Neuronal stem cell (in vitro differentiated cells): ENCODE data around the gene VWC2L.

Experiments
- DNase-seq: peaks from one replicate; pipeline ENCODE4 v3.0.0-alpha.2; 2013; ENCODE audit warnings: low spot score
- H2AFZ ChIP-seq: one replicate; pipeline ENCODE4 v1.6.1; 2013; ENCODE audit warnings: mild to moderate bottlenecking, low read length, inconsistent platforms
- H2AK5ac ChIP-seq: 2 replicates; pipeline ENCODE4 v1.6.1; 2013; ENCODE audit warnings: low read depth, mild to moderate bottlenecking, inconsistent platforms, low read length, moderate library complexity, mixed read lengths
- H2BK120ac ChIP-seq: 2 replicates; pipeline ENCODE4 v1.6.1; 2013; ENCODE audit warnings: low read depth, mild to moderate bottlenecking, inconsistent platforms, low read length, moderate library complexity, mixed read lengths
- H2BK12ac ChIP-seq: one replicate; pipeline ENCODE4 v1.6.1; 2013; ENCODE audit warnings: low read length, inconsistent platforms
- H2BK15ac ChIP-seq: 2 replicates; pipeline ENCODE4 v1.6.1; 2013; ENCODE audit warnings: mild to moderate bottlenecking, low read length, inconsistent platforms, mixed read lengths
- H2BK5ac ChIP-seq: one replicate; pipeline ENCODE4 v1.6.1; 2013; ENCODE audit warnings: inconsistent platforms, mild to moderate bottlenecking, low read length, moderate library complexity
- H3K14ac ChIP-seq: one replicate; pipeline ENCODE4 v1.6.1; 2013; ENCODE audit warnings: low read length, inconsistent platforms
- H3K18ac ChIP-seq: 2 replicates; pipeline ENCODE4 v1.6.1; 2013; ENCODE audit warnings: low read length, inconsistent platforms
- H3K23ac ChIP-seq: 2 replicates; pipeline ENCODE4 v1.6.1; 2013; ENCODE audit warnings: low read depth, mild to moderate bottlenecking, mixed read lengths, low read length, inconsistent platforms; ENCODE audit not compliant: poor library complexity
- H3K27ac ChIP-seq: replicated peaks from 3 replicates; pipeline ENCODE4 v1.5.1; 2013; ENCODE audit warnings: low read length, inconsistent platforms
- H3K27me3 ChIP-seq, 3 experiments: 2 replicates each; pipeline ENCODE4 v1.6.1; 2013; ENCODE audit warnings: low read length in 3 of 3, mild to moderate bottlenecking in 2 of 3, inconsistent platforms in 1 of 3, low read depth in 1 of 3, mixed read lengths in 1 of 3, moderate library complexity in 1 of 3; ENCODE audit not compliant: control insufficient read depth in 3 of 3, insufficient read depth in 3 of 3
- H3K36me3 ChIP-seq, 2 donors: replicated peaks in 1 of 2; 2 replicates each; pipeline ENCODE4 v1.6.1; 2013; ENCODE audit warnings: low read length in 2 of 2; ENCODE audit not compliant: control insufficient read depth in 2 of 2, insufficient read depth in 2 of 2
- H3K4ac ChIP-seq: 2 replicates; pipeline ENCODE4 v1.6.1; 2013; ENCODE audit warnings: inconsistent platforms, mild to moderate bottlenecking, low read length, moderate library complexity
- H3K4me1 ChIP-seq, 2 donors: 1 replicate in 1 of 2; 2 replicates in 1 of 2; pipeline ENCODE4 v1.6.1; 2013; ENCODE audit warnings: low read length in 2 of 2, low read depth in 1 of 2; ENCODE audit not compliant: control insufficient read depth in 2 of 2, insufficient read depth in 1 of 2
- H3K4me2 ChIP-seq: one replicate; pipeline ENCODE4 v1.6.1; 2013; ENCODE audit warnings: mild to moderate bottlenecking, low read length, inconsistent platforms; ENCODE audit not compliant: insufficient read depth, poor library complexity, severe bottlenecking
- H3K4me3 ChIP-seq, 2 donors: 2 replicates each; pipeline ENCODE4 v1.5.1; 2013; ENCODE audit warnings: low read length in 2 of 2, mild to moderate bottlenecking in 2 of 2, inconsistent platforms in 1 of 2, moderate library complexity in 1 of 2
- H3K79me1 ChIP-seq: one replicate; pipeline ENCODE4 v1.6.1; 2013; ENCODE audit warnings: low read depth, mild to moderate bottlenecking, inconsistent platforms, low read length, moderate library complexity
- H3K9ac ChIP-seq: one replicate; pipeline ENCODE4 v1.6.1; 2013; ENCODE audit warnings: mild to moderate bottlenecking, low read depth, low read length, inconsistent platforms; ENCODE audit not compliant: poor library complexity
- H3K9me3 ChIP-seq, 2 donors: replicated peaks in 1 of 2; 2 replicates each; pipeline versions ENCODE3 to v1.6.1; 2013; ENCODE audit warnings: low read length in 2 of 2, mild to moderate bottlenecking in 2 of 2, inconsistent platforms in 1 of 2, low read depth in 1 of 2, mixed read lengths in 1 of 2, moderate library complexity in 1 of 2; ENCODE audit not compliant: control insufficient read depth in 2 of 2, insufficient read depth in 1 of 2
- H4K8ac ChIP-seq: one replicate; pipeline ENCODE4 v1.6.1; 2013; ENCODE audit warnings: low read depth, mild to moderate bottlenecking, inconsistent platforms, low read length, moderate library complexity
- H4K91ac ChIP-seq: one replicate; pipeline ENCODE4 v1.6.1; 2013; ENCODE audit warnings: low read length, low read depth, mild to moderate bottlenecking, inconsistent platforms; ENCODE audit not compliant: poor library complexity
- WGBS, 2 donors: extraction: QIAGEN DNeasy Blood & Tissue Kit; methylation state at CpG; one replicate each; pipeline ENCODE4 v1.1.7; 2013; ENCODE audit warnings: missing lambda C conversion rate in 2 of 2, mixed read lengths in 1 of 2; ENCODE audit not compliant: insufficient read length in 2 of 2, insufficient replicate concordance in 1 of 2; ENCODE audit errors: extremely low coverage in 2 of 2; 5-methylcytosine and 5-hydroxymethylcytosine counted together

The VWC2L gene

DNA sequence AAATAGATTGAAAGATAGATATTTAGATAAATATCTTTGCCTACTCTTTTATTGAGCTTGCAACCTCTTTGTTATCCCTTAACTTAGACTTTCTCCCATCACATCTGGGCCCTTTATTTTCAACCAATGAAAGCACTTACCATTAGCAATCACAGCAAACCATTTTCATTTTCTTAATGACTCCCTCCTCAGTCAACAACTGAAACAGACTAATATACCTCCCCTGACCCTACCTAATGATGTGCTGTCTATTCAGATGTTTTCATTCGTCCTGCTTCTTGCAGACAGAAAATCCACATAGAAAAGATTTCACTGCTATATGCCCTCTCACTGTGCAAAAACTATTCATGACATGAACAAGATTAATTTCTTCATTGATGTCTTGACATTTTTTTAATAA lies 154.4 kb downstream of the VWC2L start:
- Histone ChIP-seq H4K91ac (no peak overlapping the region), H3K36me3 (no peaks in the 10 kb centered on the region), H3K4me1 (no peaks in the 10 kb centered on the region), H2BK120ac (no peak overlapping the region), H3K4ac (no peak overlapping the region), H3K9me3 (peaks cover 0 to 5% of the 10 kb centered on the region in 2 donors), H3K18ac (no peak overlapping the region), H3K4me3 (no peak overlapping the region), H3K79me1 (no peaks in the 10 kb centered on the region), H3K4me2 (no peak overlapping the region), H3K9ac (no peak overlapping the region), H3K27ac (no peak overlapping the region), H3K23ac (no peak overlapping the region), H3K27me3 (no peaks in the 10 kb centered on the region), H2BK5ac (no peak overlapping the region), H2BK12ac (no peak overlapping the region), H2BK15ac (no peak overlapping the region), H2AFZ (no peak overlapping the region), H2AK5ac (no peak overlapping the region), H4K8ac (no peak overlapping the region), H3K14ac (no peak overlapping the region)
- no CpG with 5 or more reads among the region's 1 CpG for WGBS, 2 donors
- DNase-seq: no peak

DNA sequence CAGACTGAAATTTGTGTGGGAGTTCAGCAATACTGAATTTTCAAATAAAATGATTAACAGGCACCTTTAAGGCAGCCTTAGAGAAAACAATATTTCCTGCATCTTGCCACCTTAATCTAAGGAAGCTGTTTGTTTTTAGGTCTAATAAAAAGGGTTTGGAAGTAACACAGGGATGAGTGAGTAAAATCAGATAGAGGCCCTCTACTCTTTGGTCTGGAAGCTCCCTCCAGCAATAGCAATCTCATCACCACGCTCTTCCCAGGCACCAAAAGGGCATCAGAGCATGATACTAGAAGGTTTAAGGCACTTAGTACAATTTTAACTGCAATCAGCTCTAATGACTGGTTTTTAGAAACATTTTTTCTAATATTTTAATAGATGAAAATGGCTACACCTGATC lies 155.6 kb downstream of the VWC2L start:
- Histone ChIP-seq H2BK15ac (no peak overlapping the region), H2BK12ac (no peak overlapping the region), H3K18ac (no peak overlapping the region), H3K27me3 (no peaks in the 10 kb centered on the region), H4K8ac (no peak overlapping the region), H4K91ac (no peak overlapping the region), H3K4me3 (no peak overlapping the region), H3K4ac (no peak overlapping the region), H2AFZ (peak overlapping the region; percentile 7), H3K9ac (no peak overlapping the region), H3K9me3 (peaks cover 0 to 5% of the 10 kb centered on the region in 2 donors), H2BK120ac (no peak overlapping the region), H2BK5ac (no peak overlapping the region), H3K14ac (no peak overlapping the region), H3K27ac (no peak overlapping the region), H3K23ac (no peak overlapping the region), H3K4me1 (no peaks in the 10 kb centered on the region), H2AK5ac (no peak overlapping the region), H3K4me2 (no peak overlapping the region), H3K36me3 (no peaks in the 10 kb centered on the region), H3K79me1 (no peaks in the 10 kb centered on the region)
- WGBS, 2 donors: no CpG with 5 or more reads among the region's 1 CpG
- DNase-seq: no peak

DNA sequence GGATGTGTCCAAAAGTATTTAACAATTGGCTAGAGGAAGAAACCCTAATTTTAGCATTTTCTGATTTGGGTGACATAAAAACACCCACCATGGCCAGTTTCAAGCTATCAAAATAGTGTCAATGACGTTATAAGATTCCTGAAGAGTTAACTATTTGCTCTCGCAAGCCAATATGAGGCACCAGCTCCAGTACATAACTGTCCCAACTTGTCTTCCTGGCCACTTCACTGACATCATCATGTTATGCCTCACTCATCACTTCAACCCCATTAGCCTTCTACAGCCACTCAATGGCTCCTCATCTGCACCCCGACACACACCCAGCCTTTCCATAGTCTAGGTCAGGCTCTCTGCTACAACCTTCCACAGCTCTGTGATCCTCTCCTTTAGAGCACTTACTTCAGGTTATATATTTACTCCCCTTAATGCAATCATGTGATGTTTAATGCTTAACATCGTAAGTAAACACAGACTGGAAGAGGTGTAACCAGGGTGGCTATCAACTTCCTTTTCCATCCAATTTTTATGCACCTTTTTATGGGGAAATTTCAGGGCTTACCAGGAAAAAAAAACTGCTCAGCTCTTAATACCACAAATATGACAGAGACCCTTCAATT lies 158.7 kb downstream of the VWC2L start:
- H3K27ac ChIP-seq: no peak overlapping the region
- H2BK15ac ChIP-seq: no peak overlapping the region
- H3K79me1 ChIP-seq: no peaks in the 10 kb centered on the region
- H3K9ac ChIP-seq: no peak overlapping the region
- H4K8ac ChIP-seq: no peak overlapping the region
- H3K36me3 ChIP-seq: no peaks in the 10 kb centered on the region
- no peak overlapping the region for H3K18ac ChIP-seq
- H2AFZ ChIP-seq: no peak overlapping the region
- H3K27me3 ChIP-seq: no peaks in the 10 kb centered on the region
- no peak overlapping the region for H3K23ac ChIP-seq
- no peak overlapping the region for H3K14ac ChIP-seq
- no peak overlapping the region for H3K4ac ChIP-seq
- no peak for DNase-seq
- H2AK5ac ChIP-seq: no peak overlapping the region
- H2BK5ac ChIP-seq: no peak overlapping the region
- peaks cover 0 to 2% of the 10 kb centered on the region in 2 donors for H3K9me3 ChIP-seq
- H2BK120ac ChIP-seq: no peak overlapping the region
- no CpG with 5 or more reads among the region's 4 CpGs for WGBS, 2 donors
- peaks cover 0 to 8% of the 10 kb centered on the region in 2 donors for H3K4me1 ChIP-seq
- H3K4me3 ChIP-seq: peak overlapping the region in 1 of 2 donors; percentile 56
- H4K91ac ChIP-seq: no peak overlapping the region
- no peak overlapping the region for H2BK12ac ChIP-seq
- no peak overlapping the region for H3K4me2 ChIP-seq

DNA sequence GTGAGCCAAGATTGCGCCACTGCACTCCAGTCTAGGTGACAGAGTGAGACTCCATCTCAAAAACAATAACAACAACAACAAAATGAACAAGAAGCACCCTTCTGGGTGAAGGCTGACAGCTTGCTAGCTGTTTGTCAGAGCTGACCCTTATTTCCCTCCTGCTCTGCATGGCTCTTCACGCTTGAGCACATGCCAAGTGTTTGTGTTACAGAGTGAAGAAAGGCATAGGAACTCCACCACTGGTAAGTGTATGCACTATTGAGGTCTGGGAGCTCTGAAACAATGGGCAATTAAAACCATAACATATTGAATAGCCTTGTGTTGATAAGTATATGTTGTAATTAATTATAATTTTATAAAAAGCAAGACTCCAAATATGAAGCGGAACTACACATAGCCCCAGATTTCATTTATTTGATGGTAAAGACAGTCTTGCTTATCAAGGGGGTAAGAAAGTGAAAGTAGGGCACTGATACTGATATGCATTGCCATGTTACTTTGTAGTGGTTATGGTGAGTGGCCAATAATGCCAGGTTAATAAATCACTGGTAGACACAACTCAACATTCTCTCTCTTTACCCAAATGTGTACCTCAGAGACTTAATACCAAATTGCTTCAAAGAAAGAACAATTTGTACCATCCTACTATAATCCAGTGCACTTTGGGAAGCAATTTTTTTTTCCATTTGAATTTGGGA lies 163.4 kb downstream of the VWC2L start:
- H2BK15ac ChIP-seq: no peak overlapping the region
- no peak overlapping the region for H3K23ac ChIP-seq
- no peak overlapping the region for H3K27ac ChIP-seq
- H3K27me3 ChIP-seq: no peaks in the 10 kb centered on the region
- H3K4me3 ChIP-seq: no peak overlapping the region
- H3K9ac ChIP-seq: no peak overlapping the region
- no peak overlapping the region for H2BK5ac ChIP-seq
- H2BK120ac ChIP-seq: no peak overlapping the region
- no peak overlapping the region for H2AK5ac ChIP-seq
- H3K79me1 ChIP-seq: no peaks in the 10 kb centered on the region
- no peak overlapping the region for H2BK12ac ChIP-seq
- DNase-seq: no peak
- H3K36me3 ChIP-seq: no peaks in the 10 kb centered on the region
- no peak overlapping the region for H3K4me2 ChIP-seq
- no peak overlapping the region for H3K4ac ChIP-seq
- no peak overlapping the region for H4K8ac ChIP-seq
- H4K91ac ChIP-seq: no peak overlapping the region
- no peak overlapping the region for H3K18ac ChIP-seq
- H3K4me1 ChIP-seq: peaks cover 6 to 46% of the 10 kb centered on the region in 2 donors
- no peak overlapping the region for H3K14ac ChIP-seq
- no CpG with 5 or more reads among the region's 3 CpGs for WGBS, 2 donors
- H2AFZ ChIP-seq: peak overlapping the region; percentile 23
- H3K9me3 ChIP-seq: no peaks in the 10 kb centered on the region
